ENCODE data around the gene BCKDHB. TPM values are rescaled to one million over a fixed set of nuclear protein-coding genes. Genes with fewer than 3 reads are reported as not detected.

BCKDHB gene
- polyA plus RNA-seq, 1 of the 3 experiments (the other 2 are of a cell fraction) = 19.9 TPM

DNA sequence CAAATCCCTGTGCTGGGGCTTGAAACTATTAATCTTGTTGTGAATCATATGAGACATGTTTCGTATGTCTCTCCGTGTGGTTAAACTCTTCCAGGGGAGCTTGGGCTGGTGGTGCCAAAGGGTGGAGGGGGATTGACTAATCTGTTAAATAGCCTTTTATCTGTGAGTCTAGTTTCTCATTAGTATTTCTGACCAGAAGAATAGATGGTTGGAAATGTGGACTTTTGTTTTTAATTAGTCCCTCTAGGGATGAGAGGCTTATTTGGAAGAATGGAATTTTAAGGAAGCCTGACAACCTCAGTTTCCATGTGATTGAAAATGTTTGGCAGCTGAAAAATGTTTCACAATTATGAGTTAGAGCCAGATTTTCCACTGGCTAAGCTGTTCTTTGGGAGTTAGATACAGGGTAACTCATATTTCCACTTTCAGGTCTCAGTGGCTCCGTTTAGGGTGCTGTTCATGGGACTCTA lies 117.3 kb downstream of the BCKDHB start (continued):
- TF ChIP-seq, protein P1, sequence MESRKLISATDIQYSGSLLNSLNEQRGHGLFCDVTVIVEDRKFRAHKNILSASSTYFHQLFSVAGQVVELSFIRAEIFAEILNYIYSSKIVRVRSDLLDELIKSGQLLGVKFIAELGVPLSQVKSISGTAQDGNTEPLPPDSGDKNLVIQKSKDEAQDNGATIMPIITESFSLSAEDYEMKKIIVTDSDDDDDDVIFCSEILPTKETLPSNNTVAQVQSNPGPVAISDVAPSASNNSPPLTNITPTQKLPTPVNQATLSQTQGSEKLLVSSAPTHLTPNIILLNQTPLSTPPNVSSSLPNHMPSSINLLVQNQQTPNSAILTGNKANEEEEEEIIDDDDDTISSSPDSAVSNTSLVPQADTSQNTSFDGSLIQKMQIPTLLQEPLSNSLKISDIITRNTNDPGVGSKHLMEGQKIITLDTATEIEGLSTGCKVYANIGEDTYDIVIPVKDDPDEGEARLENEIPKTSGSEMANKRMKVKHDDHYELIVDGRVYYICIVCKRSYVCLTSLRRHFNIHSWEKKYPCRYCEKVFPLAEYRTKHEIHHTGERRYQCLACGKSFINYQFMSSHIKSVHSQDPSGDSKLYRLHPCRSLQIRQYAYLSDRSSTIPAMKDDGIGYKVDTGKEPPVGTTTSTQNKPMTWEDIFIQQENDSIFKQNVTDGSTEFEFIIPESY (IDR thresholded peaks at IDR 0.05; ENCODE audit: borderline replicate concordance, low read depth) = no peak
- no peak for TF ChIP-seq RFX5 (IDR thresholded peaks at IDR 0.05; ENCODE audit: low read length)
- TF ChIP-seq, protein P2, sequence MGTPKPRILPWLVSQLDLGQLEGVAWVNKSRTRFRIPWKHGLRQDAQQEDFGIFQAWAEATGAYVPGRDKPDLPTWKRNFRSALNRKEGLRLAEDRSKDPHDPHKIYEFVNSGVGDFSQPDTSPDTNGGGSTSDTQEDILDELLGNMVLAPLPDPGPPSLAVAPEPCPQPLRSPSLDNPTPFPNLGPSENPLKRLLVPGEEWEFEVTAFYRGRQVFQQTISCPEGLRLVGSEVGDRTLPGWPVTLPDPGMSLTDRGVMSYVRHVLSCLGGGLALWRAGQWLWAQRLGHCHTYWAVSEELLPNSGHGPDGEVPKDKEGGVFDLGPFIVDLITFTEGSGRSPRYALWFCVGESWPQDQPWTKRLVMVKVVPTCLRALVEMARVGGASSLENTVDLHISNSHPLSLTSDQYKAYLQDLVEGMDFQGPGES (IDR thresholded peaks at IDR 0.05; ENCODE audit: low read depth, low read length) = no peak

DNA sequence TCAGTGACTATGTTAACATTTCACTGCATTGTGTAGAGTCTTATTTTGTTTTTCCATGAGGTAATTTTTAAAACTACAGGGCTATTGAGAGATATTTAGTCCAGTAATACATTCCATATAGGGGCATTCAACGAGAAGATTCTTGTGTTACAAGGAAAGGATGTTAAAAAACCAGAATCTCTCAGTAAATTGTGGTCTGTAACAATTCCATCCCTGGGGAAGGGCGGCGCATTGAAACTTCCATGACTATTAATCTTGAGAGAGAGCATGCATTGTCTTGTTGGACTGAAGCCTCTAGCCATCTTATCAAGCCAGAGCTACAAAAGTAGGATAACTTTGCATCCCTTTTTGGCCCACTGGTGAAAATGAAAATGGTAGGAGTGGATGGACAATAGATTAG lies 119.7 kb downstream of the BCKDHB start:
- no peak overlapping the region for H3K9ac ChIP-seq
- CTCF ChIA-PET = interaction anchor here (1.4 kb wide), 1 partner anchor 16 kb away, joined by 3 read pairs; no protein-coding TSS in a partner anchor
- H3K9me3 ChIP-seq = no peaks in the 10 kb centered on the region
- H3K4me3 ChIP-seq (ENCODE audit: low read depth in 2 of 2, low read length in 1 of 2) = no peak overlapping the region
- WGBS (ENCODE audit: low lambda C conversion rate) = 95% methylated on average over 3 of the region's 3 CpGs
- H3K4me2 ChIP-seq = no peak overlapping the region
- no peaks in the 10 kb centered on the region for H3F3A ChIP-seq (replicated peaks; ENCODE audit: insufficient read depth)
- no peak overlapping the region for H2AFZ ChIP-seq (ENCODE audit: low read depth)
- no peaks in the 10 kb centered on the region for H3K27me3 ChIP-seq (ENCODE audit: insufficient read depth)
- no peak overlapping the region for H3K27ac ChIP-seq (ENCODE audit: low read depth in 2 of 2, low read length in 1 of 2)
- TF ChIP-seq, protein P3, sequence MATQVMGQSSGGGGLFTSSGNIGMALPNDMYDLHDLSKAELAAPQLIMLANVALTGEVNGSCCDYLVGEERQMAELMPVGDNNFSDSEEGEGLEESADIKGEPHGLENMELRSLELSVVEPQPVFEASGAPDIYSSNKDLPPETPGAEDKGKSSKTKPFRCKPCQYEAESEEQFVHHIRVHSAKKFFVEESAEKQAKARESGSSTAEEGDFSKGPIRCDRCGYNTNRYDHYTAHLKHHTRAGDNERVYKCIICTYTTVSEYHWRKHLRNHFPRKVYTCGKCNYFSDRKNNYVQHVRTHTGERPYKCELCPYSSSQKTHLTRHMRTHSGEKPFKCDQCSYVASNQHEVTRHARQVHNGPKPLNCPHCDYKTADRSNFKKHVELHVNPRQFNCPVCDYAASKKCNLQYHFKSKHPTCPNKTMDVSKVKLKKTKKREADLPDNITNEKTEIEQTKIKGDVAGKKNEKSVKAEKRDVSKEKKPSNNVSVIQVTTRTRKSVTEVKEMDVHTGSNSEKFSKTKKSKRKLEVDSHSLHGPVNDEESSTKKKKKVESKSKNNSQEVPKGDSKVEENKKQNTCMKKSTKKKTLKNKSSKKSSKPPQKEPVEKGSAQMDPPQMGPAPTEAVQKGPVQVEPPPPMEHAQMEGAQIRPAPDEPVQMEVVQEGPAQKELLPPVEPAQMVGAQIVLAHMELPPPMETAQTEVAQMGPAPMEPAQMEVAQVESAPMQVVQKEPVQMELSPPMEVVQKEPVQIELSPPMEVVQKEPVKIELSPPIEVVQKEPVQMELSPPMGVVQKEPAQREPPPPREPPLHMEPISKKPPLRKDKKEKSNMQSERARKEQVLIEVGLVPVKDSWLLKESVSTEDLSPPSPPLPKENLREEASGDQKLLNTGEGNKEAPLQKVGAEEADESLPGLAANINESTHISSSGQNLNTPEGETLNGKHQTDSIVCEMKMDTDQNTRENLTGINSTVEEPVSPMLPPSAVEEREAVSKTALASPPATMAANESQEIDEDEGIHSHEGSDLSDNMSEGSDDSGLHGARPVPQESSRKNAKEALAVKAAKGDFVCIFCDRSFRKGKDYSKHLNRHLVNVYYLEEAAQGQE (IDR thresholded peaks at IDR 0.05; ENCODE audit: low read depth, low read length) = no peak
- TF ChIP-seq FOSL2 (IDR thresholded peaks at IDR 0.05; ENCODE audit: borderline replicate concordance, low read depth) (no peak), YY1 (IDR thresholded peaks at IDR 0.05; ENCODE audit: low read depth) (no peak), POLR2AphosphoS5 (IDR thresholded peaks at IDR 0.05; ENCODE audit: low read depth, low read length) (no peak), SIN3A (IDR thresholded peaks at IDR 0.05; ENCODE audit: borderline replicate concordance, low read depth, low read length) (no peak), TCF12 (IDR thresholded peaks at IDR 0.05) (no peak), GABPA (IDR thresholded peaks at IDR 0.05; ENCODE audit: low read depth) (no peak)
- TF ChIP-seq, protein P4, sequence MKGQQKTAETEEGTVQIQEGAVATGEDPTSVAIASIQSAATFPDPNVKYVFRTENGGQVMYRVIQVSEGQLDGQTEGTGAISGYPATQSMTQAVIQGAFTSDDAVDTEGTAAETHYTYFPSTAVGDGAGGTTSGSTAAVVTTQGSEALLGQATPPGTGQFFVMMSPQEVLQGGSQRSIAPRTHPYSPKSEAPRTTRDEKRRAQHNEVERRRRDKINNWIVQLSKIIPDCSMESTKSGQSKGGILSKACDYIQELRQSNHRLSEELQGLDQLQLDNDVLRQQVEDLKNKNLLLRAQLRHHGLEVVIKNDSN (IDR thresholded peaks at IDR 0.05; ENCODE audit: borderline replicate concordance, low read depth) = no peak
- TF ChIP-seq, protein P5, sequence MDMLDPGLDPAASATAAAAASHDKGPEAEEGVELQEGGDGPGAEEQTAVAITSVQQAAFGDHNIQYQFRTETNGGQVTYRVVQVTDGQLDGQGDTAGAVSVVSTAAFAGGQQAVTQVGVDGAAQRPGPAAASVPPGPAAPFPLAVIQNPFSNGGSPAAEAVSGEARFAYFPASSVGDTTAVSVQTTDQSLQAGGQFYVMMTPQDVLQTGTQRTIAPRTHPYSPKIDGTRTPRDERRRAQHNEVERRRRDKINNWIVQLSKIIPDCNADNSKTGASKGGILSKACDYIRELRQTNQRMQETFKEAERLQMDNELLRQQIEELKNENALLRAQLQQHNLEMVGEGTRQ (IDR thresholded peaks at IDR 0.05; ENCODE audit: borderline replicate concordance, low read depth, low read length) = no peak
- TF ChIP-seq, protein P1 (IDR thresholded peaks at IDR 0.05; ENCODE audit: borderline replicate concordance, low read depth) = no peak
- H3K9me2 ChIP-seq = no peaks in the 10 kb centered on the region
- POLR2A ChIA-PET = no interaction called here
- H3K79me2 ChIP-seq (ENCODE audit: insufficient read depth) = no peaks in the 10 kb centered on the region
- H3K4me1 ChIP-seq (ENCODE audit: control insufficient read depth in 1 of 2, insufficient read depth in 2 of 2, low read depth in 1 of 2, low read length in 1 of 2) = no peaks in the 10 kb centered on the region; a peak in 1 of 4 replicates
- DNase-seq = no peak
- H3K36me3 ChIP-seq (replicated peaks in 1 of 2; ENCODE audit: control insufficient read depth in 1 of 2, insufficient read depth in 2 of 2, low read length in 1 of 2) = peaks cover 0 to 2% of the 10 kb centered on the region in 2 experiments
- H4K20me1 ChIP-seq (ENCODE audit: insufficient read depth) = no peaks in the 10 kb centered on the region

Measured in SK-N-SH (cell line).